ENCODE measurements around the gene TMEM44. TPM values are rescaled to one million over a fixed set of nuclear protein-coding genes. Genes with fewer than 3 reads are reported as not detected.

The TMEM44 gene
- total RNA-seq, 1 experiment from 2014 or later, result 70.1 TPM

DNA sequence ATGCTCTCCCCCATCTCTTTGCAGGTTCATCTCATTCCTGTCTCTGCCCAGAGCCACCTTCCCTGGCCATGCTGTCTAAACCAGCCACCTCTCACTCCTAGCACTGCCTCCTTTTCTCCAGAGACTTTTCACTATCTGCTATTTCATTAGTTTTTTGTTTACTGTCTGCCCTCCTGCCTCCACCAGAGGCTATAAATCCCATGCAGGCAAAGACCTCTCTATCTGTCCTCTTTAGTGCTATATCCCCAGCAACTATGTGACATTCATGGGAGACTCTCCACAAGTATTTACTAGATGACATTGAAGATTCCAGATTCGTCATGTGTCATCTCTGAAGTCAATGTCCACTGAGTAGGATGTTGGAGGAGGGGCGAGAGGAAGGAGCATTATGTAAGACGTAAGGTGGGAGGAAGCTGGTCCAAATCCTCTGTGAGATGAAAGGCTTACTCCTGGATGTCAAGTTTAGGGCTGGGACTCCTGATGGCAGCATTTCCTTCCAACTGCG is 49.0 kb upstream of the TMEM44 start:
- TF ChIP-seq TCF7L2 (IDR thresholded peaks at IDR 0.05; ENCODE audit: low read depth, low read length), result no peak
- TF ChIP-seq, protein P1, sequence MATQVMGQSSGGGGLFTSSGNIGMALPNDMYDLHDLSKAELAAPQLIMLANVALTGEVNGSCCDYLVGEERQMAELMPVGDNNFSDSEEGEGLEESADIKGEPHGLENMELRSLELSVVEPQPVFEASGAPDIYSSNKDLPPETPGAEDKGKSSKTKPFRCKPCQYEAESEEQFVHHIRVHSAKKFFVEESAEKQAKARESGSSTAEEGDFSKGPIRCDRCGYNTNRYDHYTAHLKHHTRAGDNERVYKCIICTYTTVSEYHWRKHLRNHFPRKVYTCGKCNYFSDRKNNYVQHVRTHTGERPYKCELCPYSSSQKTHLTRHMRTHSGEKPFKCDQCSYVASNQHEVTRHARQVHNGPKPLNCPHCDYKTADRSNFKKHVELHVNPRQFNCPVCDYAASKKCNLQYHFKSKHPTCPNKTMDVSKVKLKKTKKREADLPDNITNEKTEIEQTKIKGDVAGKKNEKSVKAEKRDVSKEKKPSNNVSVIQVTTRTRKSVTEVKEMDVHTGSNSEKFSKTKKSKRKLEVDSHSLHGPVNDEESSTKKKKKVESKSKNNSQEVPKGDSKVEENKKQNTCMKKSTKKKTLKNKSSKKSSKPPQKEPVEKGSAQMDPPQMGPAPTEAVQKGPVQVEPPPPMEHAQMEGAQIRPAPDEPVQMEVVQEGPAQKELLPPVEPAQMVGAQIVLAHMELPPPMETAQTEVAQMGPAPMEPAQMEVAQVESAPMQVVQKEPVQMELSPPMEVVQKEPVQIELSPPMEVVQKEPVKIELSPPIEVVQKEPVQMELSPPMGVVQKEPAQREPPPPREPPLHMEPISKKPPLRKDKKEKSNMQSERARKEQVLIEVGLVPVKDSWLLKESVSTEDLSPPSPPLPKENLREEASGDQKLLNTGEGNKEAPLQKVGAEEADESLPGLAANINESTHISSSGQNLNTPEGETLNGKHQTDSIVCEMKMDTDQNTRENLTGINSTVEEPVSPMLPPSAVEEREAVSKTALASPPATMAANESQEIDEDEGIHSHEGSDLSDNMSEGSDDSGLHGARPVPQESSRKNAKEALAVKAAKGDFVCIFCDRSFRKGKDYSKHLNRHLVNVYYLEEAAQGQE (IDR thresholded peaks at IDR 0.05; ENCODE audit: insufficient read depth in 1 of 2, low read depth in 2 of 2, low read length in 1 of 2), result no peak
- no peak for TF ChIP-seq SIN3A (IDR thresholded peaks at IDR 0.05; ENCODE audit: borderline replicate concordance, insufficient read depth, low read depth, low read length)
- no TSS peak for BruUV-seq (replicated peaks)
- ChIA-PET CTCF (interaction anchor here (0.5 to 2.2 kb wide), 17 partner anchors 10 to 1273 kb away, joined by 3 to 22 read pairs (median 4); partner anchors contain the start of genes LSG1 and XXYLT1), POLR2A (interaction anchor here (0.6 kb wide), 1 partner anchor 577 kb away, joined by 3 read pairs; no protein-coding TSS in a partner anchor)
- ATAC-seq (no peak), DNase-seq (ENCODE audit: low read depth, low spot score) (no peak)
- Histone ChIP-seq H3K27me3 (ENCODE audit: control insufficient read depth, insufficient read depth, low read length) (no peaks in the 10 kb centered on the region), H3K27ac (ENCODE audit: low read length) (peak overlapping the region; percentile 39), H3K4me1 (ENCODE audit: control insufficient read depth, insufficient read depth, low read length) (peaks cover 21% of the 10 kb centered on the region), H3K4me3 (ENCODE audit: low read depth in 2 of 2, low read length in 2 of 2) (peak overlapping the region in 1 of 2 experiments; percentile 15; a peak in 1 of 4 replicates), H3K9me3 (ENCODE audit: control insufficient read depth, insufficient read depth, low read depth, low read length) (no peaks in the 10 kb centered on the region), H3K36me3 (ENCODE audit: control insufficient read depth, insufficient read depth, low read length) (no peaks in the 10 kb centered on the region)
- in situ Hi-C loops (cut with HindIII; ENCODE audit: low pct_unique_long_range_greater_than_20kb, low sequenced_read_pairs) (no loop called here), intact Hi-C loops (cut with micrococcal nuclease; ENCODE audit: unreplicated experiment) (loop anchor here (1.0 to 10.0 kb wide), 5 partner anchors 193 to 843 kb away; no protein-coding TSS in a partner anchor)

- ChIA-PET CTCF (no interaction called here), POLR2A (no interaction called here)
- BruUV-seq (replicated peaks), result no TSS peak
- Histone ChIP-seq H3K4me1 (ENCODE audit: control insufficient read depth, insufficient read depth, low read length) (peaks cover 21% of the 10 kb centered on the region), H3K4me3 (ENCODE audit: low read depth in 2 of 2, low read length in 2 of 2) (no peak overlapping the region), H3K27ac (ENCODE audit: low read length) (no peak overlapping the region), H3K27me3 (ENCODE audit: control insufficient read depth, insufficient read depth, low read length) (no peaks in the 10 kb centered on the region), H3K9me3 (ENCODE audit: control insufficient read depth, insufficient read depth, low read depth, low read length) (no peaks in the 10 kb centered on the region), H3K36me3 (ENCODE audit: control insufficient read depth, insufficient read depth, low read length) (no peaks in the 10 kb centered on the region)
- TF ChIP-seq CTCF (IDR thresholded peaks at IDR 0.05), result no peak
- no peak for TF ChIP-seq POLR2AphosphoS5 (IDR thresholded peaks at IDR 0.05; ENCODE audit: low read depth, low read length)
- no peak for TF ChIP-seq SIN3A (IDR thresholded peaks at IDR 0.05; ENCODE audit: borderline replicate concordance, insufficient read depth, low read depth, low read length)
- no peak for TF ChIP-seq TCF7L2 (IDR thresholded peaks at IDR 0.05; ENCODE audit: low read depth, low read length)
- TF ChIP-seq, protein P1 (IDR thresholded peaks at IDR 0.05; ENCODE audit: insufficient read depth in 1 of 2, low read depth in 2 of 2, low read length in 1 of 2), result no peak
- intact Hi-C loops (cut with micrococcal nuclease; ENCODE audit: unreplicated experiment), result loop anchor here (5.0 to 10.0 kb wide), 4 partner anchors 194 to 844 kb away; no protein-coding TSS in a partner anchor
- in situ Hi-C loops (cut with HindIII; ENCODE audit: low pct_unique_long_range_greater_than_20kb, low sequenced_read_pairs), result no loop called here
- no peak for DNase-seq (ENCODE audit: low read depth, low spot score)
- ATAC-seq, result no peak
Observed at GRCh38 chr3:194680888-194681615, 47.8 kb upstream of the TMEM44 start.
